ENCODE measurements around the gene SLC41A3.
A peak's percentile ranks its signal among the peaks of the same experiment; 100 is the strongest.
"Not testable (repeated sequence)": the region's sequence is repeated elsewhere in the genome, so short reads cannot be mapped to it uniquely, and the experiment has no call there.

The SLC41A3 gene

DNA sequence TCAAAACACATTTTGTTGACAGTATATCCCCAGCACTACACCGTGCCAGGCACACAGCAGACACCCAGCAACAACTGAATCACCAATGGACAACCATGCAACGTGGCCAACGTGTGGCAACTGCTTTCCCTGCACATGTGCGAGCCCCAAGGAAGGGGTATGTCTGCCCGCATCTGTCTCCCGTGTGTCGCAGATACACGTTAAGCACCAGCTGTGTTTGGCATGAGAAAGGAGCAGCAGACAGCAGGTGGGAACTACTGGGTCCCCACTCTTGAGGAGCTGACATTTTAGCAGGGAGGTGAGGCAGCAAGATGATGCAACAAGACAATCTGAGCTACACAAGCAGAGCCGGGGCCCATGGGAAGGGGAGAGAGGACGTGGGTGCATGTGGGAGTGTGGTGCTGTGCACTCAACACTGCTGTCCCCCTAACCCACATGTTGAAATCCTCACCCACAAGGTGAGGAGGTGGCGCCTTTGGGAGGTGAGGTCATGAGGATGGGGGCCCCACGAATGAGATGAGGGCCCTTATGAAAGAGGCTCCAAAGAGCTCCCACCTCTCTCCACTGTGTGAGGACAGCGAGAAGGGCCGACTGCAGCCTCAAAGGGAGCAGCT lies 58.7 kb downstream of the SLC41A3 start:
- peak; percentile 20 for DNase-seq

GRCh38 chr3:126024049-126024854 lies 59.7 kb downstream of the SLC41A3 start:
- DNase-seq: no peak

DNA sequence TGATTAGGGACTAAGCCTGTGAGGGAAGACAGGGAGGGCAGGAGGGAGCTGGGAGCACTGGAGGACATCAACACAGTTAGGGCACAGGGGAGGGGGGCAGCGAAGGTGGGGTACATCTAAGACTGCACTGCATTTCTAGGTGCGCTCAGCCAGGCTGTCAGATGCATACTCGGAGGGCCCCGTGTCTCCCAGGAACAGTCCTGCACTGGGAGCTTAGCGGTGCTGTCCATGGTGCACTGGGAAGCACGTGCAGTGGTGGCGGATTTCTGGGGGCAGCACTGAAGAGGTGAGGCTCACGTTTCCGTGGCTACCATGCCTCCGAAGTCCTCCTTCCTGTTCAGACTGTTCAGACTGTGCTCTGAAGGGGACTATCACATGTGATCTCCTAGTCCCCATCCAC lies 60.5 kb downstream of the SLC41A3 start:
- DNase-seq: no peak

DNA sequence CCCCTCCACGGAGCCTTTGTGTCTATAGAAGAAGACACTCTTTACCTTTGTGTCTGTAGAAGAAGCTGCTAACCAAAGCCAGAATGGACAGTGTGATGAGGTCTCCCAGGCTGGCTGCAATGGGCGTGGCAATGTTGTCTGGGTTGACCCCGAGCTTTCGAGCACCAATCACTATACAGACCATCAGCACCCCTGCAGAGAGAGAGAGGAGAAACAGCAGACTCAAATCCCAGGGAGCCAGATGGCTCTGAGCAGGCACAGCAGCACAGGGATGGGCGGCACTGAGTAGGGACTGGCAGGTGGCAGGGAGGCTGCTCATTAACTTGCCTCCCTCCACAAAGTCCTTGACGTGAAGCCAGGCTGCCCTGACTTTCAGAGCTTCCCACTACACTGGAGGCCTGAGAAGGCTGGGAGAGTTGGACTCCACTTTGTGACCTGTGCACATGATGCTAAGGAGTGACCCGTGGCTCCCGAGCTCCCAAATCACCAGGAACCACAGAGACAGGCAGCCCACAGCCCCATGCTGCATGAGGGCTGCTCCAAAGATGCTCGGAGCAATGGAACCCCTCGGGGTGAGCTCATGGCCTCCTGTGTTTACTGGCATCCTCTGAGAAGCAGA lies 61.1 kb downstream of the SLC41A3 start:
- DNase-seq: peak; percentile 84

DNA sequence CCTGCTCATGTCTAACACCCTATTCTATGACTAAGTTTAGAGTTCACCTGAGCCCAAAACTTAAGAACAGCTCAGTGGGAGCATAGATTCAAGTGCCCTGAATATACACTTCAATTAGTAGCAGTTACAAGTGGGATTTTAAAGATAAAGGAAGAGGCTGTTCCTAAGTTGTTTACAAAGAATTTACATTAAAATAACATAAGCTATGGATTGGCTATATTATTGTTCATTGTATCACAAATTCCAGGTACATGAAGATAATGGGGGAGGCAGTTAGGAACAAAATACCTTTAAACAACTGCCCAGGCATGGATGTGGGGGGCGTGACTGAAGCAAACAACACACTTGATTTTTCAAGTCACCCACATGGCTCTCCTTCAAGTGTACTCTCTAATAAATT lies 62.2 kb downstream of the SLC41A3 start:
- DNase-seq: no peak

DNA sequence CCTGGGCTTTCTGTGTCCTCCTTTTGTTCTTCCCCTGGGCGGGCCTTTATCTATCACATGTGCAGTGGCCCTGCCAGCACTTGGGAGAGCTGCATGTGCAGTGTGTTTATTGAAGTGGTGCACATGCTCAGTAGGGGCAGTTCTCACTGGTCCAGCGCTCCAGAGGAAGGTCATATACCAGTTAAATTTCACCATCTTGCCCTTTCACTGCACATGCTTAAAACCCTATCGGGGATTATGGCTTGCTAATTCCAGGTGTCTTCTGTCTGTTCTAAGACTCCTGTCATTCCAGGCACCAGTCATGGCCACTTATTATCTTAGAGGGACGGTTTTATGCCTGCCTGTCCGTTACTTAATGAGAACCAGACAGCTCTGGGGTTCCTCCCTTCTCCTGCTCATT lies 62.7 kb downstream of the SLC41A3 start:
- no peak for DNase-seq

DNA sequence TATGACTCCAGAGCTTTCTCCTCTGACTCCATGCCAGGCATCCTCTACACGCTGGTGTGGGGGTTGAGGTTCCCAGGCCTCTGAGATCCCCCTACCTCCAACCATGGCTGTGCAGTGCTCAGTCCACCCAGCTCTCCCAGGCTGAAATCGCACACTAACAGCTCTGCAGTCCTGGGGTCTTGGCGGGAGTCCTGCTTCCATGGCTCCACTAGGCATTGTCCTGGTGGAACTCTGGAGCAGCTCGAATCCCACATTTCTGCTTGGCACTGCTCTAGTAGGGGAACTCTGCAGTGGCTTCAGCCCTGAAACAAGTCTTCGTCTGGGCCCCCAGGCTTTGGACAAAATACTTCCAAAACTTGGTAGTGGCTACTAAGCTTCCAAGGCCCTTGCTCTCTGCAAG lies 64.2 kb downstream of the SLC41A3 start:
- no peak for DNase-seq

DNA sequence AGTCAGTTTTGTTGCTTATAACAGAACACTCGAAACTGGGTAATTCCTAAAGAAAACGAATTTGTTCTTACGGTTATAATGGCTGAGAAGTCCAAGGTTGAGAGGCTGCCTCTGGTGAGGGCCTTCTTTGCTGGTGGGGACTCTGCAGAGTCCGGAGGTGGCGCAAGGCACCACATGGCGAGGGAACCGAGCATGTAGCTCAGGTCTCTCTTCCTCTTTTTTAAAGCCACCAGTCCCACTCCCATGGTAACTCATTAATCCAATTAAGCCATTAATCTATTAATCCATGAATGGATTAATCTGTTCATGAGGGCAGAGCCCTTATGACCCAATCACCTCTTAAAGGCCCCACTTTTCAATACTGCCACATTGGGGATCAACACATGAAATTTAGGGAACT lies 64.9 kb downstream of the SLC41A3 start:
- no peak for DNase-seq

DNA sequence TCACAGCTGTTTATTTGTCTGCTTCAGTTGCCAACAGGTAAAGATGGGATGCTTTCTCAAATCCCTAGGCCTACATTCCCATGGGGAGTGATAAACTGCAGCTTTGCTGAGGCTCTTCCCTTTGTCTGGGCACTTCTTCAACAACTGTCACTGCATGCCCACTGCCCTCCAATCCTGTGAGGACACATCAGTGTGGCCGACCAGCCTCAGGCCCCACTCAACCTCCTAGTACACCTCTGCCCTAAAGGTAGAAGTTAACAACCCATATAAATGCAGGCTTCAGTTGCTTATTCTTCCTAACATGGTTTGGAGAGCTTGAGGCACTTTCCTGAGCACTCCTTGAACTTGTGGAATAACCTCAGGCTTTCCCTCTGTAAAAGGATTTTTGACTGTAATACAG lies 65.4 kb downstream of the SLC41A3 start:
- DNase-seq: no peak

DNA sequence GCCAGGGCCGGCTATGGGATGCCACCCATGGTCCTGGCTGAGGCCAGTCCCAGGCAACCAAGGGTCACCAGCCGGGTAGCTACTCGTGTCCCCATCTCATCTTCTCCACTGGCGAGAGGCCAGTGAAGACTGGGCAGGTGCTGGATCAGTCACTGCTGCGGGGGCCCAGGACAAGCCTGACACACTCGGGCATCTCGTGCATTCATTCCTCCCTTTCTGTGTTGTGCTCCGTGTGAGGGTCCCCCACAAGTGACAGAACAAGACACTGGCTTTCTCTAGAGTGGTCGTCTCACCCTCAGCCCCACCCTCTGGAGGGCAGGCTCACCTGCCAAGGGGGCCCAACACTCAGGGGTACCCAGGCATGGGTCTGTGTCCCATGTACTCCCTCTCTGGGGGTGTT lies 66.6 kb downstream of the SLC41A3 start:
- no peak for DNase-seq

- no peak for DNase-seq
Observed at GRCh38 chr3:126016616-126017015, 67.3 kb downstream of the SLC41A3 start.

- no peak for DNase-seq
Observed at GRCh38 chr3:126015075-126015474, 68.8 kb downstream of the SLC41A3 start.

DNA sequence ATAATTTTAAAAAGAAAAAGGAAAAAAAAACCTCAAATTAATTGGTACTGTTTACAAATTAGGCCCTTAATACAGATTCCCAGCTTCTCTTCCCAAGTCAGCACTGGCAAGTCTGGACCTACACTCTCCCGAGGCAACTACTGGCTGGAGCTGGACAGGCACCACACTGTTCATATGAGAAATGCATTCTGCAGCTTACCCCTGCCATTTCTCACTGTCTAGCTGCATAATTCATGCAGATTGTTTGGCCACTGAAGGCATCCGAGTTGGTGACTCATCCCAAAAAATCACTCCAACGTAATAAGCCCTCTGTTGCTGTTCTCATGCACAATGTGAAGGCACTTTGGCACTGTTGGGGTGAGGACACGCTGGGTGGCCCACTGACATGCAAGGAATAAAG lies 69.7 kb downstream of the SLC41A3 start:
- DNase-seq: no peak

DNA sequence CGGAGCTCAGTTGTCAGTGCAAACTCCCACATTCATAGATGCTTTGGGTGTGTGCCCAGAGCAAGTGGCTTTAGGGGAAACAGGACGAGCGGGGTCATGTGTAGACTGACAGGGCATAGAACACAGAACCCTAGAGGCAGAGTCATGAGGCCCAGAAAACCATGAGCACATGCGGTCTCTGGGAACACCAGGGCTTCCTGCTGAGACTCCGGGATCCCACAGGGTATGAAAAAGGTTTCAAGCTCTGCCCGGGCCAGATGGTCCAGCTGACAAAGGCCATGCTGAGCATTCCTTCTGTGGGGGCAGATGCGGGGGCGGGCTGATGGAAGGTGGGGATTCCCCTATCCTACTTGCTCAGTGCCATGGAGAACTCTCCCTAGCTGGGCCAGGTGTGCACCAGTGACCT lies 70.2 kb downstream of the SLC41A3 start:
- peak; percentile 65 for DNase-seq

DNA sequence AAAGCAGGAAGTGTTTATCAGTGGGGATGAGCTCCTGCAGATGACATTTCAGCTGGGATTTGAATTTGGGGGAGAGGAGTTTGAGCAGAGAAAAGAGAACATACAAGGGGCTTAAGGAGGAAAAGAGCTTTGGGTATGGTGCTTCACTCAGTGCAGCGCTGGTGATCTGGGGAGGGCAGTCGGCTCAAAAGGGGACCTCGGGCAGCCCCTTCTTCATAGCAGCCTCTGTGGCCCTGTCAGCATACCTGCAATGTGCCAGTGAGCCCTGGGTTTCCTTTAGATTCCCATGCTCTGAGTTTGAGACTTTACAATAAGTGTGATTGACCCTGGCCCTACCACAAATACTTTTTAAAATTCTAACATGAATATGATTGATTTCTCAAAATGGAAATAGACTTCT lies 74.7 kb downstream of the SLC41A3 start:
- DNase-seq: no peak

DNA sequence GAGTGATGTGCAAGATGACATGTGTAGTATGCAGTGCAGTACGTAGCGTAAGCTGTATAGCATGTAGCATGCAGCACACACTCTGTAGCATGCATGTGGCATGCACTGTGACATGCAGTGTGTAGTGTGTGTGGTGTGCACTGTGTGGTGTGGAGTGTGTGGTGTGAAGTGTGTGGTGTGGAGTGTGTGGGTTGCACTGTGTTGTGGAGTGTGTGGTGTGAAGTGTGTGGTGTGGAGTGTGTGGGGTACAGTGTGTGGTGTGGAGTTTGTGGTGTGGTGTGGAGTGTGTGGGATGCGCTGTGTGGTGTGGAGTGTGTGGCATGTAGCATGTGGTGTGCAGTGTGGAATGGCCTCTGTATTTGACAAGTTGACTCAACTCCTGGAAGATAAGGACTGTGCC lies 75.7 kb downstream of the SLC41A3 start:
- DNase-seq: no peak

- DNase-seq: no peak
Observed at GRCh38 chr3:126005951-126006350, 78.0 kb downstream of the SLC41A3 start.

GRCh38 chr3:126004692-126005091 lies 79.2 kb downstream of the SLC41A3 start:
- no peak for DNase-seq

DNA sequence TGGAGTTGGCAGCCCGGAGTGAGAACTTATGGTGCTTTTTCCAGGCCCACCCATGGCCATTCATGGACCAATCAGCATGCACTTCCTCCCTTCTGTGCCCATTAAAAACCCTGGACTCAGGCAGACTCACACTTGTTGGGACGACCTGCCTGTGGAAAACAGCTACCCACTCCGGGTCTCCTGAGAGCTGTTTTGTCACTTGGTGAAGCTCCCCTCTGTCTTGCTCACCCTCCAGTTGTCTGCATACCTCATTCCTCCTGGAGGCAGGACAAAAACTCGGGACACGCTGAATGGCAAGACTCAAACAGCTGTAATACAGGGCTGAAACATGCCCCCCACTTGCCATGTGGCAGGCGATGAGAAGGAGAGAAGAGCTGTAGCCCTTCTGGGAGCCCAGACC lies 79.7 kb downstream of the SLC41A3 start:
- DNase-seq: no peak

GRCh38 chr3:126003447-126004190 lies 80.3 kb downstream of the SLC41A3 start:
- peak; percentile 55 for DNase-seq

GRCh38 chr3:126002189-126002588 lies 81.7 kb downstream of the SLC41A3 start:
- no peak for DNase-seq

DNA sequence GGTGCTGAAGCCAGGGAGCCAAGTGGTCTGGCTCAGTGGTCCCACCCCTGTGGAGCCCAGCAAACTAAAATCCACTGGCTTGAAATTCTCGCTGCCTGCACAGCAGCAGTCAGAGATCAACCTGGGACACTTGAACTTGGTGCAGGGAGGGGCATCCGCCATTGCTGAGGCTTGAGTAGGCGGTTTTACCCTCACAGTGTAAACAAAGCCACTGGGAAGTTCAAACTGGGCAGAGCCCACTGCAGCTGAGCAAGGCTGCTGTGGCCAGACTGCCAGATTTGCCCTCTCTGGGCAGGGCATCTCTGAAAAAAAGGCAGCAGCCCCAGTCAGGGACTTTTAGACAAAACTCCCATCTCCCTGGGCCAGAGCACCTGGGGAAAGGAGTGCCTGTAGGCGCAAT lies 87.2 kb downstream of the SLC41A3 start:
- not testable (repeated sequence) for DNase-seq

- peak; percentile 65 for DNase-seq
Observed at GRCh38 chr3:125990253-125990970, 93.5 kb downstream of the SLC41A3 start.
